Cardiac fibroblast (primary cell): ENCODE measurements around the gene PMPCA.
"Not testable (repeated sequence)": the region's sequence is repeated elsewhere in the genome, so short reads cannot be mapped to it uniquely, and the experiment has no call there.

Source experiments
- DNase-seq, 2 donors: peaks; one replicate each; pipeline versions ENCODE4 v3.0.0 to v3.0.0-alpha.2; 2010; ENCODE audit warnings: low read depth in 2 of 2
- H3K4me3 ChIP-seq, 2 donors: replicated peaks in 1 of 2; 1 replicate in 1 of 2; 2 replicates in 1 of 2; pipeline ENCODE4 v1.5.1; 2011; ENCODE audit warnings: low read depth in 2 of 2, low read length in 2 of 2, mild to moderate bottlenecking in 2 of 2, moderate library complexity in 1 of 2
- TF ChIP-seq, protein P1 (sequence below): IDR thresholded peaks from one replicate; pipeline ENCODE4 v1.5.1; 2011; ENCODE audit warnings: low read depth, mild to moderate bottlenecking, low read length, inconsistent platforms

Gene PMPCA

DNA sequence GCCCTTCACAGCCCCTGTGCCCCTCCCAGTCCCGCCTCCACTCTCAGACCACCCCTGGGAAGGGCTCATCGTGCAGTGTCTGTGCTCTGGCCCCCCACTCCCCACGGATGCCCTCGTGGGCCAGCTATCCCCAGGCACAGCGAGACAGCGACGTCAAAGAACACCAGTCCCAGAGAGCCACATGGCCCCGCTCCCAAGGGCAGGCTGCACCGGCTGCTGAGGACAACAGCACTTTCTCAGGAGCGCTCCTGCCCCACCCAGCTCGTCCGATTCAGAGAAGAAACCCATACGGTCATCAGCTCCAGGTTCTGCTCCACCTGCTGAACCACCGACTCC is 5.7 kb upstream of the PMPCA start:
- H3K4me3 ChIP-seq: no peak overlapping the region
- TF ChIP-seq, protein P1, sequence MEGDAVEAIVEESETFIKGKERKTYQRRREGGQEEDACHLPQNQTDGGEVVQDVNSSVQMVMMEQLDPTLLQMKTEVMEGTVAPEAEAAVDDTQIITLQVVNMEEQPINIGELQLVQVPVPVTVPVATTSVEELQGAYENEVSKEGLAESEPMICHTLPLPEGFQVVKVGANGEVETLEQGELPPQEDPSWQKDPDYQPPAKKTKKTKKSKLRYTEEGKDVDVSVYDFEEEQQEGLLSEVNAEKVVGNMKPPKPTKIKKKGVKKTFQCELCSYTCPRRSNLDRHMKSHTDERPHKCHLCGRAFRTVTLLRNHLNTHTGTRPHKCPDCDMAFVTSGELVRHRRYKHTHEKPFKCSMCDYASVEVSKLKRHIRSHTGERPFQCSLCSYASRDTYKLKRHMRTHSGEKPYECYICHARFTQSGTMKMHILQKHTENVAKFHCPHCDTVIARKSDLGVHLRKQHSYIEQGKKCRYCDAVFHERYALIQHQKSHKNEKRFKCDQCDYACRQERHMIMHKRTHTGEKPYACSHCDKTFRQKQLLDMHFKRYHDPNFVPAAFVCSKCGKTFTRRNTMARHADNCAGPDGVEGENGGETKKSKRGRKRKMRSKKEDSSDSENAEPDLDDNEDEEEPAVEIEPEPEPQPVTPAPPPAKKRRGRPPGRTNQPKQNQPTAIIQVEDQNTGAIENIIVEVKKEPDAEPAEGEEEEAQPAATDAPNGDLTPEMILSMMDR: no peak
- no peak for DNase-seq

DNA sequence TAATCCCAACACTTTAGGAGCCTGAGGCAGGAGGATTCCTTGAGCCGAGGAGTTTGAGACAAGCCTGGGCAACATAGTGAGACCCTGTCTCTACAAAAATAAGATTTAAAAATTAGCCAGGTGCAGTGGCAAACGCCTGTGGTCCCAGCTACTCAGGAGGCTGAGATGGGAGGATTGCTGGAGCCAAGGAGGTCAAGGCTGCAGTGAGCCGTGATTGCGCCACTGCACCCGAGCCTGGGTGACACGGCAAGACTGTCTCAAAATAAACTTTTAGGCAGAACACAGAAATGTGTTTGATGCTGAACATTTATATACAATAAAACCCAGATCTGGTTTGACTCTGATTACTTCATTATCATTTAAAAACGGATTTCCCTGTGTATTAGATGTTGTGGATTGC is 5.0 kb upstream of the PMPCA start:
- TF ChIP-seq, protein P1: no peak
- no peak for DNase-seq
- H3K4me3 ChIP-seq: no peak overlapping the region

DNA sequence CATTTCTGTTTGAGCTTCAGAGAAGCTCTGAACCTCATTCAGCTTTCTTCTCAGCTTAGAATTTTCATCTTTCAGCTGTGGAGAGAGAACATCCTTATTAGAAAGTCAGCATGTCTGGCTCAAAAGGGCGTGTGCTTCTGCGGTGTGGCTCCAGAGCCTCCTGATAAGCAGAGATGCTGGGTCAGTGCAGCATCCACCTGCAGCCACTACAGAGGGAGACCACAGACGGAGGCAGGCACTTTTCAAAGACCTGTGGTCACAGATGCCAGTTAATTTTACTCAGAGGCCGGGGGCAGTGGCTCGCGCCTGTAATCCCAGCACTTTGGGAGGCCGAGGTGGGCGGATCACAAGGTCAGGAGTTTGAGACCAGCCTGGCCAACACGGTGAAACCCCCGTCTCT is 4.6 kb upstream of the PMPCA start:
- not testable (repeated sequence) for DNase-seq, H3K4me3 ChIP-seq

DNA sequence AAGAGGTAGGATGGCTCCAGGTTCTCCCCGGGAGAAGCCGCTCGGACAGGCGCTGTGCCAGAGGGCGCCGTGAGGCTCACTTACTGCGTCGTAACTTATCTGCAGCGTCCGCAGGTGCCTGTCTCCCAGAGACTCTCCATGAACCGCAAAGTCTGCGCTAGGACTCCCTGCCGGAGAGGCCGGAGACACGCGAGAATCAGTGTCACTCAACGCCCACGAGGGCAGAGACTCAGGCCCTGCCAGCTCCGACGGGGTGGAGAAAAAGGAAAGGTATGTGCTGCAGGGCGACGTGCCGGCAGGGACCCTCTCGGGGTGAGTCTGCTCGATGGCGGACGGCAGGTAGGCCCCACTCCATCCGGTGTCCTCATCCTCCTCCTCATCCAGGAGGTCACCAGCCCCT is 3.4 kb upstream of the PMPCA start:
- not testable (repeated sequence) for DNase-seq

DNA sequence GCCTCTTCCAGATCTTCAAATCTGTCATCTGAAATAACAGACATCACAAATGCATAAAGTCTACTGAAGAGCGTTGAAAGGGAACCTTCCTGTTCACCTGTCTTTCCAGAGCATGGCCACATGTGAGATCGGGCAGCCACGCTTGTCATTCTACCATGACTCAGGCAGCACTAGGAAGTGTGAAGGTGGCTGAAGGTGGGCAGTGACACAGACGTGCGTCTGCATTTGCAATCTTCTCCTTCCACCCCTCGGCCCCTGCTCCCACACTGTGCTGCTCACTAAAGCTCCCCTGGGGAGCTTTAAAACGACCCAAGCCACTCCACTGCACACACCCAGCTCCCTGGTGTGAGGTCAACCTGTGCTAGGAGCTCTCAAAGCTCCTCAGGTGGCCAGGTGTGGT is 2.5 kb upstream of the PMPCA start:
- H3K4me3 ChIP-seq: no peak overlapping the region
- no peak for DNase-seq
- TF ChIP-seq, protein P1: no peak

More for the DNA sequence above, 3.4 kb upstream of the PMPCA start:
- not testable (repeated sequence) for H3K4me3 ChIP-seq

DNA sequence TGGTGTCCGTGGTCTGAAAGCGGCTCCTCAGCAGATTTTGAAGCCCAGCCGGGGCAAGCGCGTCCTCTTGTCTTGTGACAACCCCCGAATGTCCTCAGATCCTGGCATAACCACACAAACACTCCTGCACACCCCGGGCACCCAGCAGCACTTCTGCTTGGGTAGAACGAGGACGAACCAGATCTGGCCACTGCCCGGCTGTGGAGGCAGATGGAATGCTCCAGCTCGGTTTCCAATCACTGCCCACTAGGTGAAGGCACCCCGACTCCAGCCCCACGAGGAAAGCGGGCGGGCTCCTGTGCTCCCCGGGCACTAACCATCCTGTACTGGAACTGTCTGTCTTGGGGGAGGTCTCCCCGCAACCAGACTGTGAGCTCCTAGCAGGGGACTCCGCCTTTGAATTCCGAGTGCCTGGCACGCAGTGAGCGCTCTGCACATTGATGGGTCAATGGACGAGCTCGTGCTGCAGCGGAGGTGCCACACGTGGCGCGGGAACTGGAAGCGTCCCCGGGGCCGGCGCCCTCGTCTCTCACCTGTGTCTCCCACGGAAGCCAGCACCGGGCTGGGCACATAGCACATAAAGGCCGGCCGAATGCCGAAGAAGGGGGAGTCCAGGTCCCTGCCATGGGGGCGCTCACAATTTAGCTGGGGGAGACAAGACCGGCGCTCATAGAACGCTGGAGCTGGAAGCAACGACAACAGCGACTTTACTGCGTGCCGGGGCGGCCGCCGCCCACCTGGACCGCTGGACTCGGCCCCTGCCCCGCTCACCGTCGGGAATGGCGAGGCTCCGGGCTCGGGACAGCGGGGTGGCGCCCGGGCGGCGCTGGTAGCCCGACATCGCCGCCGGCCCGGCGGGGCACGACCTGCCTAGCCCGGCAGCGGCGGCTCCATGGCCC is 652 bp upstream of the PMPCA start:
- DNase-seq: peak; percentile 37 to 42

DNA sequence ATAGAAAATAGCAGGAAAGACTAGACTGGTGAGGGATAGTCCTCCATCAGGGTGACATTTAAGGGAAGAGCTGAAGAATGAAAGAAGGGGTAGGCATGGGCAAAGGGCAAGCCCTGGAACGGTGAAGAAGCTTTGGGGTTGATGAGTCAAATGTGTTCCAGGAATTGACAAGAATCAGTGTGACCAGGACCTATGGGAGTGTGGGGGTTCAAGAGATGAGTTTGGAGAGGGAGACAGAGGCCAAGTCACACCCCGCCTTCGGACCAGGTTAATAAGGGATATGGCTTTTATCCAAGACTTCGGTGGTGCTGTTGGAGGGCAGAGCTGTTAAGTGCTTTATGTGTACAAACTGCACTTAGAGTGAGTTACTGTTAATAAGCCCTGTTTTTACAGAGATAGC is 920 bp downstream of the PMPCA start:
- TF ChIP-seq, protein P1: no peak
- H3K4me3 ChIP-seq: peak overlapping the region; percentile 97 to 99
- no peak for DNase-seq

More for the DNA sequence above, 652 bp upstream of the PMPCA start:
- TF ChIP-seq, protein P1: no peak
- H3K4me3 ChIP-seq: peak overlapping the region; percentile 97 to 99

DNA sequence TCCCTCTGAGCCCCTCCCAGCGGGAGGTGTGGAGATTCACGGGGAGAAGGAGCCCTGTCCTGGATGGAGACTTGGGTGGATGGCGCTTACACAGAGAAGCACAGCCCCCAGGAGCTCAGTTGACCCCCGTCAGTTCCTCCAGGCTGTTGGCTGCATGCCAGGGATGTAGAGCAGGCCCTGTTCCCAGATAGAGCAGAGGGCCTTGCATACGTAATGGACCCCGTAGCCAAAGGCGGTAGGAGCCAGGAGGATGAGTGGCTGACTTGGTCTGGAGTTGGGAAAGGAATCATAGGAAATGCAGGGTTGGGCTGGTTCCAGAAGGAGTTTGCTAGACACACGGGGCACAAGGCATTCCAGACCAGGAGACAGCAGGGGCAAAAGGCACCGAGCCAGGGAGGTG is 2.5 kb downstream of the PMPCA start:
- DNase-seq: peak in 1 of 2 donors; percentile 39
- no peak overlapping the region for H3K4me3 ChIP-seq
- TF ChIP-seq, protein P1: no peak
